Measurements from ENCODE around the gene GMDS. TPM values are rescaled to one million over a fixed set of nuclear protein-coding genes. Genes with fewer than 3 reads are reported as not detected.

The GMDS gene
- total and polyA plus RNA-seq, 4 donors, result 7.3 to 28.3 (median 16.1) TPM

DNA sequence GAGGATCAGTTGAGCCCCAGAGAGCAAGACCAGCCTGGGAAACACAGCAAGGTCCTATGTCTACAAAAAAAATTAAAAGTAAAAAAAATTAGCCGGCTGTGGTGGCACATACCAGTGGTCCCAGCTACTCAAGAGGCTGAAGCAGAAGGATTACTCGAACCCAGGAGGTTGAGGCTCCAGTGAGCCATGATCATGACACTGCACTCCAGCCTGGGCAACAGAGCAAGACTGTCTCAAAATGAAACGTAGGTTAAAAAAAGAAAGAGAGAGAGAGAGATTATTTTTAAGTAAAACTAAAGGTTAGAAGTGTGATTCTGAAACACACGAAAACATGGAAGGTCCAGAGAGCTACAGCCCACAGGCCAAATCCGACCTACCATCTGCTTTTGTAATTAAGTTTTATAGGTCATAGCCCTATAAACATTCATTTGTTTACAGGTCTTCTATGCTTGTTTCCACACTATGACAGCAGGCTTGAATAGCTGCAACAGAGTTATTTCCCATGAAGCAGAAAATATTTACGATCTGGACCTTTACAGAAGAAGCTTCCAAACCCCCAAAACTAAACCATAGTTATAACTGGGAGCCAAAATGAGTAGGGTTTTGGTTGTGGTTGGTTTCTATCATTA, 279.7 kb downstream of the GMDS start:
- peak in 2 of 3 donors; percentile 50 to 55 for DNase-seq
- TF ChIP-seq, protein P1, sequence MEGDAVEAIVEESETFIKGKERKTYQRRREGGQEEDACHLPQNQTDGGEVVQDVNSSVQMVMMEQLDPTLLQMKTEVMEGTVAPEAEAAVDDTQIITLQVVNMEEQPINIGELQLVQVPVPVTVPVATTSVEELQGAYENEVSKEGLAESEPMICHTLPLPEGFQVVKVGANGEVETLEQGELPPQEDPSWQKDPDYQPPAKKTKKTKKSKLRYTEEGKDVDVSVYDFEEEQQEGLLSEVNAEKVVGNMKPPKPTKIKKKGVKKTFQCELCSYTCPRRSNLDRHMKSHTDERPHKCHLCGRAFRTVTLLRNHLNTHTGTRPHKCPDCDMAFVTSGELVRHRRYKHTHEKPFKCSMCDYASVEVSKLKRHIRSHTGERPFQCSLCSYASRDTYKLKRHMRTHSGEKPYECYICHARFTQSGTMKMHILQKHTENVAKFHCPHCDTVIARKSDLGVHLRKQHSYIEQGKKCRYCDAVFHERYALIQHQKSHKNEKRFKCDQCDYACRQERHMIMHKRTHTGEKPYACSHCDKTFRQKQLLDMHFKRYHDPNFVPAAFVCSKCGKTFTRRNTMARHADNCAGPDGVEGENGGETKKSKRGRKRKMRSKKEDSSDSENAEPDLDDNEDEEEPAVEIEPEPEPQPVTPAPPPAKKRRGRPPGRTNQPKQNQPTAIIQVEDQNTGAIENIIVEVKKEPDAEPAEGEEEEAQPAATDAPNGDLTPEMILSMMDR (IDR thresholded peaks at IDR 0.05; ENCODE audit: control extremely low read depth, extremely low read depth), result no peak

GRCh38 chr6:1963596-1963995, 281.8 kb downstream of the GMDS start:
- DNase-seq, result no peak
- Histone ChIP-seq H3K36me3 (ENCODE audit: control insufficient read depth in 4 of 4, insufficient read depth in 4 of 4, low read length in 4 of 4) (no peaks in the 10 kb centered on the region), H3K9ac (ENCODE audit: insufficient read depth in 1 of 2, low read length in 2 of 2) (no peak overlapping the region), H3K27ac (ENCODE audit: low read depth in 1 of 2, low read length in 1 of 2) (no peak overlapping the region), H3K9me3 (ENCODE audit: control insufficient read depth in 4 of 4, insufficient read depth in 3 of 4, low read length in 3 of 4) (peaks cover 0 to 2% (median 0%) of the 10 kb centered on the region in 4 donors), H3K27me3 (ENCODE audit: control insufficient read depth in 3 of 3, insufficient read depth in 3 of 3, low read length in 2 of 3) (no peaks in the 10 kb centered on the region), H3K4me1 (ENCODE audit: control insufficient read depth in 5 of 5, insufficient read depth in 5 of 5, low read length in 5 of 5) (peaks cover 0 to 18% (median 0%) of the 10 kb centered on the region in 5 donors), H3K4me3 (no peak overlapping the region)
- TF ChIP-seq, protein P1 (IDR thresholded peaks at IDR 0.05; ENCODE audit: control extremely low read depth, extremely low read depth), result no peak
- WGBS, 2 donors, result 49 to 82% methylated on average over 2 of the region's 2 CpGs
- ATAC-seq (ENCODE audit: insufficient read depth, low FRiP score), result no peak

More for the DNA sequence above, 279.7 kb downstream of the GMDS start:
- Histone ChIP-seq H3K4me1 (ENCODE audit: control insufficient read depth in 5 of 5, insufficient read depth in 5 of 5, low read length in 5 of 5) (peaks cover 0 to 28% (median 13%) of the 10 kb centered on the region in 5 donors), H3K9me3 (ENCODE audit: control insufficient read depth in 4 of 4, insufficient read depth in 3 of 4, low read length in 3 of 4) (peaks cover 0 to 2% (median 0%) of the 10 kb centered on the region in 4 donors), H3K27ac (ENCODE audit: low read depth in 1 of 2, low read length in 1 of 2) (no peak overlapping the region), H3K9ac (ENCODE audit: insufficient read depth in 1 of 2, low read length in 2 of 2) (no peak overlapping the region), H3K27me3 (ENCODE audit: control insufficient read depth in 3 of 3, insufficient read depth in 3 of 3, low read length in 2 of 3) (no peaks in the 10 kb centered on the region), H3K4me3 (no peak overlapping the region), H3K36me3 (ENCODE audit: control insufficient read depth in 4 of 4, insufficient read depth in 4 of 4, low read length in 4 of 4) (no peaks in the 10 kb centered on the region)
- WGBS, 2 donors, result 89 to 91% methylated on average over 6 of the region's 6 CpGs
- ATAC-seq (ENCODE audit: insufficient read depth, low FRiP score), result no peak

DNA sequence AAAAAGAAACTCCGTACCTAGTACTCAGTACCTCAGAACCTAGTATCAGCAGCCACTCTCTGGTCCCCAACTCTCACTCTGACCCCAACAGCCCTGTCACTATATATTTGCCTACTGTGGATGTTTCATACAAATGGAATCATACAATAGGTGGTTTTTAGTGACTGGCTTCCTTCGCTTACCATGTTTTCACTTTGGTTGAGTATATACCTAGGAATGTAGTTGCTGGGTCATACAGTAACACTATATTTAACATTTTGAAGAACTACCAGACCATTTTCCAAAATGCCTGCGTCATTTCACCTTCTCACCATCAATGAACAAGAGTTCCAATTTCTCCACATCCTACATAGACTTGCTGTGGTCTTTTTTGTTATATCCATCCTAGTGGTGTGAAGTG, 283.2 kb downstream of the GMDS start:
- no peak overlapping the region for H3K4me3 ChIP-seq
- H3K9me3 ChIP-seq (ENCODE audit: control insufficient read depth in 4 of 4, insufficient read depth in 3 of 4, low read length in 3 of 4), result peaks cover 0 to 2% (median 0%) of the 10 kb centered on the region in 4 donors
- H3K36me3 ChIP-seq (ENCODE audit: control insufficient read depth in 4 of 4, insufficient read depth in 4 of 4, low read length in 4 of 4), result no peaks in the 10 kb centered on the region
- ATAC-seq (ENCODE audit: insufficient read depth, low FRiP score) (no peak), DNase-seq (no peak)
- no peak overlapping the region for H3K27ac ChIP-seq (ENCODE audit: low read depth in 1 of 2, low read length in 1 of 2)
- 97 to 98% methylated on average over 3 of the region's 3 CpGs for WGBS, 2 donors
- H3K9ac ChIP-seq (ENCODE audit: insufficient read depth in 1 of 2, low read length in 2 of 2), result no peak overlapping the region
- peaks cover 0 to 14% (median 0%) of the 10 kb centered on the region in 5 donors for H3K4me1 ChIP-seq (ENCODE audit: control insufficient read depth in 5 of 5, insufficient read depth in 5 of 5, low read length in 5 of 5)
- no peaks in the 10 kb centered on the region for H3K27me3 ChIP-seq (ENCODE audit: control insufficient read depth in 3 of 3, insufficient read depth in 3 of 3, low read length in 2 of 3)
- TF ChIP-seq, protein P1 (IDR thresholded peaks at IDR 0.05; ENCODE audit: control extremely low read depth, extremely low read depth), result no peak

Measured in lung (tissue), 12 donors.